Measurements from ENCODE around the gene CD99.

CD99 gene

DNA sequence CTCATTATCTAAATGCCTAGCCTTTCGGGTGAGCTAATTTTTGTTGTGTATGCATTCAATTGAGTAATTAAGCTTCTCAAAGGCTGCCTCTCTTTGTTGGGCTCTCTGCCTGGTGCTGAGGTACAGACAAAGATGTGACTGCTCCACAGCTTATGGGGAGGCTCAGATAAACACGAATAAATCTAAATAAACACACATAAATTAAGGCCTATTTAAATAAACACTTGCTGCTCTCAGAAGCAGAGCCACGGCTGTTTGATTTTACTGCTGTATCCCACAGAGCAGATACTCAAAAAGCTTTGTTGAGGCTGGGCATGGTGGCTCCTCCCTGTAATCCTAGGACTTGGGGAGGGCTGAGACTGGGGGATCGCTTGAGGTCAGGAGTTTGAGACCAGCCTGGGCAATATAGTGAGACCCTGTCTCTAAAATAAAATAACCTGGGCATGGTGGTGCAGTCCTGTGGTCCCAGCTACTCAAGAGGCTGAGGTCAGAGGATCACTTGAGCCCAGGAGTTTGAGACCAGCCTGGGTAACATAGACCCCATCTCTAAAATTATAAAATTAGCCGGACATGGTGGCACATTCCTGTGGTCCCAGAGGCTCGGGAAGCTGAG lies 8.4 kb upstream of the CD99 start (continued):
- TF ChIP-seq PRDM10 (tag by site-specific recombination; IDR thresholded peaks at IDR 0.05), result no peak
- TF ChIP-seq ZNF48 (tag by site-specific recombination; IDR thresholded peaks at IDR 0.05), result no peak
- no peak for TF ChIP-seq ZFP69B (tag by site-specific recombination; IDR thresholded peaks at IDR 0.05)
- TF ChIP-seq, protein P1, sequence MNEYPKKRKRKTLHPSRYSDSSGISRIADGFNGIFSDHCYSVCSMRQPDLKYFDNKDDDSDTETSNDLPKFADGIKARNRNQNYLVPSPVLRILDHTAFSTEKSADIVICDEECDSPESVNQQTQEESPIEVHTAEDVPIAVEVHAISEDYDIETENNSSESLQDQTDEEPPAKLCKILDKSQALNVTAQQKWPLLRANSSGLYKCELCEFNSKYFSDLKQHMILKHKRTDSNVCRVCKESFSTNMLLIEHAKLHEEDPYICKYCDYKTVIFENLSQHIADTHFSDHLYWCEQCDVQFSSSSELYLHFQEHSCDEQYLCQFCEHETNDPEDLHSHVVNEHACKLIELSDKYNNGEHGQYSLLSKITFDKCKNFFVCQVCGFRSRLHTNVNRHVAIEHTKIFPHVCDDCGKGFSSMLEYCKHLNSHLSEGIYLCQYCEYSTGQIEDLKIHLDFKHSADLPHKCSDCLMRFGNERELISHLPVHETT (tag by site-specific recombination; IDR thresholded peaks at IDR 0.05), result no peak
- TF ChIP-seq ZNF248 (tag by site-specific recombination; IDR thresholded peaks at IDR 0.05), result no peak
- TF ChIP-seq MZF1 (tag by site-specific recombination; IDR thresholded peaks at IDR 0.05; ENCODE audit: borderline replicate concordance), result peak; percentile 59; the same call in 1 of the 2 replicates
- no peak for TF ChIP-seq ZNF239 (tag by site-specific recombination; IDR thresholded peaks at IDR 0.05)
- TF ChIP-seq ZNF623 (tag by site-specific recombination; IDR thresholded peaks at IDR 0.05), result no peak
- TF ChIP-seq ZNF580 (tag by site-specific recombination; IDR thresholded peaks at IDR 0.05), result no peak
- no peak for TF ChIP-seq ZNF416 (tag by site-specific recombination; IDR thresholded peaks at IDR 0.05)
- no peak for TF ChIP-seq TRIM28 (IDR thresholded peaks at IDR 0.05; ENCODE audit: borderline replicate concordance, low read length)
- TF ChIP-seq KLF7 (tag by site-specific recombination; IDR thresholded peaks at IDR 0.05; ENCODE audit: borderline replicate concordance), result no peak; the same call in 1 of the 2 replicates
- TF ChIP-seq ZFHX2 (tag by site-specific recombination; conservative IDR thresholded peaks at IDR 0.05), result no peak
- 0 out of 2 replicates have a peak, but pooled peaks have one; percentile 51 for TF ChIP-seq ZNF610 (tag by site-specific recombination; IDR thresholded peaks at IDR 0.05; ENCODE audit: borderline replicate concordance)
- TF ChIP-seq ZNF133 (tag by site-specific recombination; IDR thresholded peaks at IDR 0.05), result no peak
- TF ChIP-seq ZNF423 (tag by site-specific recombination; IDR thresholded peaks at IDR 0.05), result no peak
- TF ChIP-seq ZNF114 (tag by site-specific recombination; IDR thresholded peaks at IDR 0.05), result no peak
- TF ChIP-seq ZNF292 (tag by site-specific recombination; IDR thresholded peaks at IDR 0.05; ENCODE audit: borderline replicate concordance, low read depth), result no peak
- TF ChIP-seq, protein P2, sequence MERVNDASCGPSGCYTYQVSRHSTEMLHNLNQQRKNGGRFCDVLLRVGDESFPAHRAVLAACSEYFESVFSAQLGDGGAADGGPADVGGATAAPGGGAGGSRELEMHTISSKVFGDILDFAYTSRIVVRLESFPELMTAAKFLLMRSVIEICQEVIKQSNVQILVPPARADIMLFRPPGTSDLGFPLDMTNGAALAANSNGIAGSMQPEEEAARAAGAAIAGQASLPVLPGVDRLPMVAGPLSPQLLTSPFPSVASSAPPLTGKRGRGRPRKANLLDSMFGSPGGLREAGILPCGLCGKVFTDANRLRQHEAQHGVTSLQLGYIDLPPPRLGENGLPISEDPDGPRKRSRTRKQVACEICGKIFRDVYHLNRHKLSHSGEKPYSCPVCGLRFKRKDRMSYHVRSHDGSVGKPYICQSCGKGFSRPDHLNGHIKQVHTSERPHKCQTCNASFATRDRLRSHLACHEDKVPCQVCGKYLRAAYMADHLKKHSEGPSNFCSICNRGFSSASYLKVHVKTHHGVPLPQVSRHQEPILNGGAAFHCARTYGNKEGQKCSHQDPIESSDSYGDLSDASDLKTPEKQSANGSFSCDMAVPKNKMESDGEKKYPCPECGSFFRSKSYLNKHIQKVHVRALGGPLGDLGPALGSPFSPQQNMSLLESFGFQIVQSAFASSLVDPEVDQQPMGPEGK (tag by site-specific recombination; IDR thresholded peaks at IDR 0.05), result no peak
- TF ChIP-seq ZNF664 (tag by site-specific recombination; IDR thresholded peaks at IDR 0.05), result no peak
- TF ChIP-seq ZNF398 (tag by site-specific recombination; IDR thresholded peaks at IDR 0.05), result no peak
- 0 out of 2 replicates have a peak, but pooled peaks have one; percentile 37 for TF ChIP-seq IKZF3 (tag by site-specific recombination; IDR thresholded peaks at IDR 0.05)
- TF ChIP-seq ZNF544 (tag by site-specific recombination; IDR thresholded peaks at IDR 0.05), result no peak
- no peak for TF ChIP-seq SALL2 (tag by site-specific recombination; IDR thresholded peaks at IDR 0.05; ENCODE audit: borderline replicate concordance)
- no peak for TF ChIP-seq ZNF404 (tag by site-specific recombination; IDR thresholded peaks at IDR 0.05)
- no peak for TF ChIP-seq ZNF549 (tag by site-specific recombination; IDR thresholded peaks at IDR 0.05)
- no peak for TF ChIP-seq ZNF214 (tag by site-specific recombination; IDR thresholded peaks at IDR 0.05; ENCODE audit: borderline replicate concordance)
- no peak for TF ChIP-seq ZNF157 (tag by site-specific recombination; IDR thresholded peaks at IDR 0.05)
- TF ChIP-seq ZNF843 (tag by site-specific recombination; IDR thresholded peaks at IDR 0.05), result peak; percentile 62
- TF ChIP-seq KLF1 (tag by site-specific recombination; IDR thresholded peaks at IDR 0.05), result peak; percentile 46; the same call in 1 of the 2 replicates
- TF ChIP-seq ZNF121 (tag by site-specific recombination; IDR thresholded peaks at IDR 0.05), result peak; percentile 98
- peak; percentile 69; the same call in 1 of the 2 replicates for TF ChIP-seq GLI2 (tag by site-specific recombination; IDR thresholded peaks at IDR 0.05; ENCODE audit: borderline replicate concordance, low read depth)
- TF ChIP-seq ZNF132 (tag by site-specific recombination; IDR thresholded peaks at IDR 0.05; ENCODE audit: borderline replicate concordance), result no peak
